SH-SY5Y (cell line): ENCODE results near the gene PRAMEF12.

Source experiments
- GATA2 ChIP-seq: IDR thresholded peaks from 2 replicates; pipeline ENCODE4 v1.6.1; 2011; ENCODE audit warnings: mild to moderate bottlenecking, low read depth, low read length
- GATA3 ChIP-seq: IDR thresholded peaks from 2 replicates; pipeline ENCODE4 v1.6.1; 2011; ENCODE audit warnings: low read depth, mild to moderate bottlenecking, low read length, moderate library complexity

The PRAMEF12 gene

DNA sequence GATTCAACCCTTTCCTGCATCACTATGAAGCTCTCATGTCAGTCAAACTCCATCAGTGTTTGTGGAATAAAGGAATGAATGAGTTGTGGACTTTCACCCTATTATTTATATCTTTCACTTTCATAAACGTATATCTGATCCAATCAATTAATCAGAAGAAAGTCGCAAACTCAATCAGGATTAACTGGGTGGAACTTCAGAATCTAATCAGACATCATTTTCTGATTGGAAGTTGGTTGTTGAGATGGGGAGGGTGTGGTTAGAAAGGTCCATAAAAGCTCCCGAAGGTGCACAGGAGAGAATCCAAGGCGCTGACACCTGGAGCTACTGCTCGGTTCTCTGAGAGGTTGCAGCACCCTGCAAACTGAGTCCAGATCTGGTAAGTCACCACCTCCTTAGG lies at the start of gene PRAMEF12:
TSS of gene PRAMEF12 (plus strand) at position 301 of the 400 bp plus-strand sequence. CDS start 1,130 bp downstream, outside the sequence.
- no peak for TF ChIP-seq GATA2
- TF ChIP-seq GATA3, result no peak

DNA sequence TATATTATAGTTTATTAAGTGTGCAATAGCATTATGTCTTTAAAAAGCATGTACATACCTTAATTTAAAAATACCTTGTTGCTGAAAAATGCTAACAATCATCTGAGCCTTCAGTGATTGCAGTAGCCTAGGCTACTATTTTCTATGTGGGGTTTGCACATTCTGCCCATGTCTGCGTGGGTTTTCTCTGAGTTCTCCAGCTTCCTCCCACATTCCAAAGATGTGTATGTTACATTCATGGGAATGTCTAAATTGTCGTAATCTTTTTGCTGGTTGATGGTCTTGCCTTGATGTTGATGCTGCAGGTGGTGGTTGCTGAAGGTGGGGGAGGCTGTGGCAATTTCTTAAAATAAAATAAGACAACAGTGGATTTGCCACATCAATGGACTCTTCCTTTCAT lies 45.1 kb upstream of the PRAMEF12 start:
- no peak for TF ChIP-seq GATA2
- TF ChIP-seq GATA3, result no peak

DNA sequence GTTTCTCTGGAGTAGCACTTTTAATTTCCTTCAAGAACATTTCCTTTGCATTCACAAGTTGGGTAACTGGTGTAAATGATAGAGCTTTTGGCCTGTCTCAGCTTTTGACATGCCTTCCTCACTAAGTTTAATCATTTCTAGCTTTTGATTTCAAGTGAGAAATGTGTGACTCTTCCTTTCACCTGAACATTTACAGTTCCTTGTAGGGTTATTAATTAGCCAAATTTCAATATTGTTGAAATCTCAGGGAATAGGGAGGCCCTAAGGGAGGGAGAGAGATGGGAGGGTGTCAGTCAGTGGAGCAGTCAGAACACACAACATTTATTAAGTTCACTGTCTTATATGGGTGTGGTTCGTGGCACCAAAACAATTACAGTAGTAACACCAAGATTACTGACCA lies 43.4 kb upstream of the PRAMEF12 start:
- TF ChIP-seq GATA2 (no peak), GATA3 (no peak)

DNA sequence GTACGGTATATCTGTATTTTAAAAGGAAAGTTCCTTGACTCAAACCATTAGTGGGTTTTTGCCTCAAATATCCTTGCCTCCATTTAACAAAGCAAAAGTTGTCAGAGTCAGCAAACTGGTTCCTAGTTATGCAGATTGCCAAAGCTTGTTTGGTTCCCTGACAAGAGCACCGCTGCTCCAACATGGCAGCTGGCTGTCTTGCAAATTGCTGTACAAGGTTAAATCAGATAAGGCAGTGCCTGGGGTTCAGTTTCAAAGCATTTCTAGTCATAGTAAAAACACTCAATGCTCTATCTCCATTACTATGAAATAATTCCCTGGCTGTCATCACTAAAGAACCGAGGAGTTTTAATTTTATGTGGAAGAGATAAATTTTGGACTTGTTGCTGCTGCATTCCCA lies 38.9 kb upstream of the PRAMEF12 start:
- no peak for TF ChIP-seq GATA2
- TF ChIP-seq GATA3, result no peak

DNA sequence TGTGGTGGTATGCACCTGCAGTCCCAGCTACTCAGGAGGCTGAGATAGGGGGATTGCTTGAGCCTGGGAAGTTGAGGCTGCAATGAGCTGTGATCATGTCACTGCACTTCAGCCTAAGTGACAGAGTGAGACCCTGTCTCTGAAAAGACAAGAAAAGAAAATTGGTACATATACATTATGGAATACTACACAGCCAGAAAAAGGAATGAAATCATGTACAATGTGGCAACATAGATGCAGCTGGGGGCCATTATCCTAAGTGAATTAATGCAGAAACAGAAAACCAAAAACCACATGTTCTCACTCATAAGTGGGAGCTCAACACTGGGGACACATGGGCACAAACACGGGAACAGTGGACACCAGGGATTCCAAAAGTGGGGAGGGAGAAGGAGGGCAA lies 34.6 kb upstream of the PRAMEF12 start:
- TF ChIP-seq GATA2, result no peak
- TF ChIP-seq GATA3, result no peak

DNA sequence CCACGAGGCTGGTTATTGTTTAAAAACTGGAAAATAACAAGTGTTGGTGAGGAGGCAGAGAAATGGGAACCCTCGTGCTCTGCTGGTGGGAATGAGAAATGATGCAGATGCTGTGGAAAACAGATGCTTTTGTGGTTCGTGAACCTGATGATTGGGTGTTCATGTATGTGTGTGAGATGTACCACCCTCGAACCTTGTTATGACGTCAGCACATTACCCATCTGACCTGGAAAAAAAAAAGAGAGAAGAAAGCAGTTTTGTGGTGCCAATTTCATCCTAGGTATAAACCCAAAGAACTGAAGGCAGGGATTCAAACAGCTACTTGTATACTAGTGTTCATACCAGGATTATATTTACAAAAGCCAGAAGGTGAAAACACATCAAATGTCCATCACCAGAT lies 33.9 kb upstream of the PRAMEF12 start:
- no peak for TF ChIP-seq GATA3
- no peak for TF ChIP-seq GATA2

DNA sequence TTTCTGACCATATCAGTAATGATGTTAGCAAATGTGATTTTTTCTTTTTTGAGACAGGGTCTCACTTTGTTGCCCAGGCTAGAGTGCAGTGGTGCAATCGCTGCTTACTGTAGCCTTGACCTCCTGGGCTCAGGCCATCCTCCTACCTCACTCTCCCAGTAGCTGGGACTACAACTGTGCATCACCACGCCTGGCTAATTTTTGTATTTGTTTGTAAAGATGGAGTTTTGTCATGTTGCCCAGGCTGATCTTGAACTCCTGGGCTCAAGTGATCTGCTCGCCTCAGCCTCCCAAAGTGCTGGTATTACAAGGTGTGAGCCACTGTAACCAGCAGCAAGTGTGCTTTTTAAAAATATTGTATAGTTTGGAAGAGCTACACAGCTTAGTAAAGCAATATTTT lies 31.6 kb upstream of the PRAMEF12 start:
- TF ChIP-seq GATA2, result no peak

DNA sequence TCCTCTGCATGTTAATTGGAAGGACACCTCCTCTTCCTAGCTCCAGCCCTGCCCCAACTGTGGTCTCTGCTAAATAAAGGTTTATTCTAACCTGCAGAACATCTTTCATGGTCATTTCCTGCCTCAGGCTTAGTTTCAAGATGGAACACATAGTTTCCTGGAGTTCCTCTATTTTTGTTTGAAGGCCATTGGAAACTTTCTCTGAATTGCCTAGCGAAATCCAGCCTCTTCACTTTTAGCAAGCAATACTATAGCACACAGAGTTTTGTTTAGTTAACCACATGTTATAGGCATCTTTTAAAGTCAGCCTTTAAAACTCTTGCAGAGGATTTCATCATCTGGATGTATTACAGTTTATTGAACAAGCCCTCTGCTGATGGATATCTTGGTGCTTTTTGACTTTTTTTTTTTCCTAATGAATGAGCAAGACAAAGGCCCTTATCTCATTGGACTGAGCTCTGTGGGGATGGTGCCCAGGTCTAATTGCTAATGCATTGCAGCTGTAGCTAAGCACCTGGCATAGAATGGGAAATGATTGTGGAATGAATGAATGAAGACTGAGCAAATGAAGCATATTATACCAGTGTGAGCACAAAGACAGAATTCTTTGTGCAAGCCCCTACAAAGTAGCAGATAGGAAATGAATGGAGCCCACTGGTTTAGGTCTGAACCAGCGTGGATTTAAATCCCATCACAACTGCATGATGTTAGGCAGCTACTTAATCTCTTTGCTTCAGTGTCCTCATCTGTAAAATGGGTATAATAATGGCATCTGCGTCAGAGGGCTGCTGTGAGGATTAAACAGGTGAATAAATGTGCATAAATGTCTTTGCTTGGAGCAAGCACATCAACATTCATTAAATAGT lies 28.2 kb upstream of the PRAMEF12 start:
- peak; percentile 90 for TF ChIP-seq GATA2
- peak; percentile 88 for TF ChIP-seq GATA3

DNA sequence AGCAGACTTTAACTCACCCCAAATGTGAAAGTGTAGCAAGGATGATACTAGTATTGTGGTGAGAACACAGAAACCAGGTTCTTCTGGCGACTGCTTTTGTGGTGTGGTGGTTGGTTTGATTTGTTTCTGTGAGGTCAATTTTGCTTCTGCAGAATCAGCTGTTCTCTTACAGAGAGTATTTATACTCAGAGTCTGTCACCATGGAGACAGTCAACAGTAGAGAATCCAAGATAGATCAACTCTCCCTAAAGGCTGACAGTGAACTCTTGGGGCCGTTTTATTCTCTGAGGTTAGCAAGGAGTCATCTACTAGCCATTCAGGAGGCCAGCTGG lies 27.6 kb upstream of the PRAMEF12 start, which contains the start of gene CFAP107:
TSS of gene CFAP107 (plus strand) at position 209 of the 332 bp plus-strand sequence. CDS start 231 bp downstream, outside the sequence.
- TF ChIP-seq GATA3 (no peak), GATA2 (no peak)

DNA sequence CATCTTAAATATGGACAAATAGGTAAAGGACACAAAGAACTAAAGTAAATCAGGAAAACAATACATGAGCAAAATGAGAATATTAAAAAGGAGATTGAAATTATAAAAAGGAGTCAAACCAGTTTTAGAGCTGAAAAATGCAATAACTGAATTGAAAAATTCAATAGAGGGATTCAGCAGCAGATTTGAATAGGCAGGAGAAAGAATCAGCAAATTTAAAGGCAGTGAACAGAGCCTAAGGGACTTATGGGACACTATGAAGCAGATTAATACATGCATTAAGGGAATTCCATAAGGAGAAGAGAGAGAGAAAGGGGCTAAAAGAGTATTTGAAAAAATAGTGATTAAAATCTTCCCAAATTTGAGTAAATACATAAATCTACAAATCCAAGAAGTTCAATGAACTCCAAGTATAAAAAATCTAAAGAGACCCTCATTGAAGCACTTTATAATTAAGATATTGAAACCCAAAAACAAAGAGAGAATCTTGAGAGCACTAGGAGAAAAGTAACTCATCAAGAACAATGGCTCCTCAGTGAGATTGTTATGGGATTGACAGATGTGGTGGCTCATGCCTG lies 24.7 kb upstream of the PRAMEF12 start:
- TF ChIP-seq GATA3 (no peak), GATA2 (no peak)

DNA sequence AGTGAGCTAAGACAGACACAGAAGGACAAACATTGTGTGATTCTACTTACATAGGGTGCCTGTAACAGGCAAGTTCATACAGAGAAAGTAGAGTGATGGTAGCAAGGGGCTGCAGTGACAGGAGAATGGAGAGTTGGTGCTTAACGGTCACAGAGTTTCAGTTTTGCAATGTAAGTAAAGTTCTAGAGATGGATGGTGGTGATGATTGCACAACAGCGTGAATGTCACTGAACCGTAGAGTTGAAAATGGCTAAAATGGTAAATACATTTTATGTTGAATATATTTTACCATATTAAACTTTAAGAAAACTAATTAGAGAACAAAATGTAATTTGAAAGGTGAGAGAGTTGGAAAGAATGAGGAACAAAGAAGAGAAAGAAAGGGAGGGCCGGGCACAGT lies 18.8 kb upstream of the PRAMEF12 start:
- no peak for TF ChIP-seq GATA2
- no peak for TF ChIP-seq GATA3

DNA sequence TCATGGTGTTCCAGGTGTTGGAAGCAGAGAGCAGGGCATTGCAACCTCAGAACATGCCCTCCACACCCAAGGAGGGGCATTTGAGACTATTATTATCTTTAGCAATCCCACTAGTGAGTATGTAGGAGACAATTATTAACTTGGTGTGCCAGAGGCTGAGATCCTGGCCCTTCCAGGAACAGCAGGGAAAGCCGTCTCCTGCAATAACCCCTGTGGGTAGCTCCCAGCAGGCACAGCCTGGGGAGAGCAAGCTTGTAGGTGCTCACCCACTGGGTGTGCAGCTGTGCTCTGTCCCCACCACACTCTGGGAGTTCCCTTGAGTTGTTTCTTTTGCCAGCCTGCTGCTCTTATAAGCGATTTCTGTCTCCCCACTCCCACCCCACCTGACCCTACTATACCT lies 17.3 kb upstream of the PRAMEF12 start:
- no peak for TF ChIP-seq GATA2
- no peak for TF ChIP-seq GATA3

DNA sequence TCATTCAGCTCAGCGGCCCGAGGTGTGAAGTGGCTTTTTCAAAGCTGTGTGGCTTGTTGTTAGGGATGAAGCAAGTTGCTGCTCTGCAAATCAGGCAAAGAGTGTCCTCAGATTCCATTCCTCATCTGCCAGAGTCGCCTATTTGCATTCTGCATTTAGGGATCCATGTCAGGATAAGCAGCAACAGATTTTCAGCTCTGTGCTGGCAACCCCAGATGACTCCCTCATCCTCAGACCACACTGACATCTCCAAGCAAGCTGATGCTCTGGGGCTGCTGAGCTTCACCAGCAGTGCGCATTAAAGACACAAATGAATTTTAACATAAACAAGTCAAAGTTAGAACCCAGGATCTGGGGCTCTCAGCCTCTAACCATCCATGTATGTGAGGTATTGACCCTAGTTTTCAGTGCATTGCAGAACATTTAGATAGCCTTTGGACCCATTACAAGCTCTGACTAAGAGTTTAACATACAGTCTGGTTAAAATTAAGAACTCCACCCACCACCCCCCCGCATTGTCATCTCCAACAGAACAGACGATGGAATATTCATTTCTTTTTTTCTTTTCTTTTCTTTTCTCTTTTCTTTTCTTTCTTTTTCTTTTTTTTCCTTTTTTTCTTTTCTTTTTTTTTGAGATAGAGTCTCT lies 16.6 kb upstream of the PRAMEF12 start:
- TF ChIP-seq GATA2 (no peak), GATA3 (no peak)

DNA sequence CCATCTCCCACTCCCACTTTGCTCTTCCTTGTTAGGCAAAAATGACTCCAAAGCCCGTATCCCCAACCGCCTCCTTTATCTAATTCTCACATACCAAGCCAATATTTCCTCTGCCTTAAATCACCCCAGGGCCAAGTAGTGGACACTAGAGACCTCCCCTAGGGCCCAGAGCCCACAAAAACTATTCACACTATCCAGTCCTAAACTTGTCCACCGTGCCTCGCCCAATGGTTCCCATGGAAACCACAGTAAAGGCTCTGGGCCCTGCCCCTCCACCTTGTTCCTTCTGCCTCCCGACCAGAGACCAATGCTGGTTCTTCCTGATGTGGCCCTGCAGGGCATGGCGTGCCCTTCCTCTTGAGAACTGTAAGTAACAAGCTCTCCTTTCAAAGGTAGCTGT lies 15.7 kb upstream of the PRAMEF12 start:
- TF ChIP-seq GATA3 (no peak), GATA2 (no peak)

DNA sequence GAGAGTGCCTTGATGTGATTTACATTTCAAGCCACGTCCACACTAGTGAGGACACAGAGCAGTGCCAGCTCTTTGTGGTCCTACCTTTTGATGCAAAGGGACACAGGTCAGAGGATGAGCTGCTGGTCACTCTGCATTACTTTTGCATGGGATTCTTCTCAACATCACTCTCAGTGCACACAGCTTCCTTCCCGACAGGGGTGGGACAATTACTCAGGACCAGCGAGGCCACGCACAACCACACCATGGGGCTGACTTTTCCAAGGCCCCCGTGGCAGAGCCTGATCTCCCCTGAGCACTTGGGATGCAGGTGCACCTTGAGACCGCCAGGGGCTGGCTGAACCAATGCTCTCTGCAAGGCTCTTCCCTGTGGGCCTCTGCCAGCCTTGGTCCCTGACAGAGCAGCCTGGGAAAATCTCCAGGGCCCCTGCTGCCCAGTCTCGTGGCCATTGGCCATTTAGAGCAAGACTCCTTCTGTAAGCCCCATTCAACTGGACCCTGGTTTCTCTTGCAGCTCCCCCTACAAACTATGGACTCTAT lies 13.2 kb upstream of the PRAMEF12 start:
- TF ChIP-seq GATA2 (no peak), GATA3 (no peak)

DNA sequence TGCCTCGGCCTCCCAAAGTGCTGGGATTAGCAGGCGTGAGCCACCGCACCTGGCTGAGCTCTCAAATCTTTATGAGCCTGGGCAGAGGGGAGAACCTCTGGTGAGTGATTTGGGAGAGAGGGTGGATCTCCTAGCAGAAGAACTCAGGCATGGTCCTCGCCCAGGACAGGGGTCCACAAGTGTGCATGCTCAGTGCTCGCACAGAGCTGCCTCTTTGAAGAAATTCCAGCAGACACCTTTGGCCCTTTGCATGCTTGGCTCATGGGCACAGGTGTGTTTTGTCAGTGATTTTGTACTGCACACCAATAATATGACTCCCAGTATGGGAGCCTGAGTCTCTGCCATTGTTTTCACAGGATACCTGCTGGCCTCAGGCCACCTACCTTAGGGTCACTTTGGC lies 11.8 kb upstream of the PRAMEF12 start:
- TF ChIP-seq GATA2 (no peak), GATA3 (no peak)
